Metanephros (tissue), 2 donors: ENCODE measurements around the gene ERP44. TPM values are rescaled to one million over a fixed set of nuclear protein-coding genes. Genes with fewer than 3 reads are reported as not detected.

ENCODE experiments used
- small RNA-seq: library from RNA; depleted of rRNA; stranded (forward); fragments of <200 nt; gene quantifications from one replicate; pipeline ENCODE3, GENCODE V24; 2014; ENCODE audit warnings: low replicate concordance
- total RNA-seq: library from RNA; depleted of rRNA; stranded (reverse); fragments of >200 nt; gene quantifications from one replicate; pipeline ENCODE4 v1.2.3, GENCODE V29; 2014

Gene ERP44
- total RNA-seq = 15.8 TPM

GRCh38 chr9:100098887-100099721 lies at the start of gene ERP44, which contains the start of gene INVS:
ERP44 (minus strand) TSS chr9:100099000; CDS start chr9:100098840, 160 bp downstream.
INVS (plus strand) TSS chr9:100099243; CDS start chr9:100104522, 5,279 bp downstream.

Small RNA genes lying within 50 kb of the gene (small RNA-seq; reads per million reads assigned to genes)
- not detected for gene RN7SL75P

Other genes with a start within 250 kb of the ERP44 start
- gene STX17, start 192.3 kb downstream of the ERP44 start, total RNA-seq = 54.9 TPM
- gene INVS, start 243 bp upstream of the ERP44 start, total RNA-seq = 44.1 TPM